Lower lobe of right lung (tissue), 2 donors: Measurements from ENCODE around the gene PHF2. TPM values are rescaled to one million over a fixed set of nuclear protein-coding genes. Genes with fewer than 3 reads are reported as not detected.
"Not testable (repeated sequence)": the region's sequence is repeated elsewhere in the genome, so short reads cannot be mapped to it uniquely, and the experiment has no call there.

Source experiments
- ATAC-seq, 2 donors: fragments of 200-7000 bp; cut with Tn5 transposase; one replicate each; pipeline ENCODE4 v1.9.1; 2020 to 2022; ENCODE audit warnings: mild to moderate bottlenecking in 2 of 2, moderate library complexity in 2 of 2
- DNase-seq: peaks from one replicate; pipeline ENCODE4 v3.0.0-alpha.2; 2020
- H3K27ac ChIP-seq: fragments of 200-600 bp; one replicate; pipeline ENCODE4 v1.8.0; 2022
- H3K27me3 ChIP-seq: fragments of 200-600 bp; one replicate; pipeline ENCODE4 v1.8.0; 2022; ENCODE audit warnings: low read depth
- H3K36me3 ChIP-seq: fragments of 200-600 bp; one replicate; pipeline ENCODE4 v1.8.0; 2022; ENCODE audit warnings: mild to moderate bottlenecking
- H3K4me1 ChIP-seq: fragments of 200-600 bp; one replicate; pipeline ENCODE4 v1.8.0; 2022
- H3K4me3 ChIP-seq: fragments of 200-600 bp; one replicate; pipeline ENCODE4 v1.8.0; 2022; ENCODE audit warnings: mild to moderate bottlenecking
- H3K9me3 ChIP-seq: fragments of 200-600 bp; one replicate; pipeline ENCODE4 v1.8.0; 2022
- intact Hi-C: fragments of 100-400 bp; cut with DNase I; formaldehyde crosslinking; loops from one replicate; pipeline ENCODE4 v1.11.0; 2022
- total RNA-seq: library from RNA; stranded (reverse); fragmentation: NEBNext Ultra II Directional; extraction: Animal tissue kit (Norgen Biotek cat#: 25700); gene quantifications from one replicate; pipeline ENCODE4 v1.2.1, GENCODE V29; 2021
- TF ChIP-seq, protein P1 (sequence below): fragments of 200-600 bp; IDR thresholded peaks from one replicate; pipeline ENCODE4 v1.8.0; 2022; ENCODE audit warnings: antibody characterized with exemption, mild to moderate bottlenecking
- donor health status: DM: no; HTN: yes; CAD: no; lungs with severe emphysema.

The PHF2 gene
- total RNA-seq, 1 donor from 2014 or later, result 39.1 TPM

DNA sequence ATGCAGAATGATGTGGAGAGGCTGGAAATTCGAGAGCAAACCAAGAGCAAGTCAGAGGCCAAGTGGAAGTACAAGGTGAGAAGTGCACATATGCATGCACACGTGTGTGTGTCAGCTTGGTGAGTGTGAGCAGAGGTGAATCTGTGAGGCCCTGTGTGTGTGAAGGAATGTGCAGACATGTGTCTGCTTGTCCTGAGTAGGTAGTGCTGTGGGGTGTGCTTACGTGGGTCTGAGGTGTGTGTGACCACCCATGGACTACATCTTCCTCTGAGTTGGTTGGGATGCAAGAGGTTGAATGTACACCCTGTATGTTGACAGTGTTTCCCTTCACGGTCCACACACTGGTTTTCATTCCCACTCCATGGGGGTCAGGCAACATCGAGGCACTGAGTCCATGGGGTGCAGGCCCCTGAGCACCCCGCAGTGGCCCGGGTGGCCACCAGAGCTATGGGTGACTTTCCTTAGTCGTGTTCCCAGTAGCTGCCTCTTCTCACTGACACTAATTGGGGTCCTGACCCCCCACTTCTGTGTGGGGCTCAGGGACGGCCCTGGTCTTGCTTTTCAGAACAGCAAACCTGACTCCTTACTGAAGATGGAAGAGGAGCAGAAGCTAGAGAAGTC, 86.7 kb downstream of the PHF2 start:
- H3K27ac ChIP-seq, result no peak overlapping the region
- no peaks in the 10 kb centered on the region for H3K27me3 ChIP-seq
- no peak overlapping the region for H3K4me3 ChIP-seq
- intact Hi-C loops, result no loop called here
- H3K4me1 ChIP-seq, result no peaks in the 10 kb centered on the region
- no peaks in the 10 kb centered on the region for H3K9me3 ChIP-seq
- no peak for ATAC-seq
- peaks cover 68% of the 10 kb centered on the region for H3K36me3 ChIP-seq
- DNase-seq, result no peak
- TF ChIP-seq, protein P1, sequence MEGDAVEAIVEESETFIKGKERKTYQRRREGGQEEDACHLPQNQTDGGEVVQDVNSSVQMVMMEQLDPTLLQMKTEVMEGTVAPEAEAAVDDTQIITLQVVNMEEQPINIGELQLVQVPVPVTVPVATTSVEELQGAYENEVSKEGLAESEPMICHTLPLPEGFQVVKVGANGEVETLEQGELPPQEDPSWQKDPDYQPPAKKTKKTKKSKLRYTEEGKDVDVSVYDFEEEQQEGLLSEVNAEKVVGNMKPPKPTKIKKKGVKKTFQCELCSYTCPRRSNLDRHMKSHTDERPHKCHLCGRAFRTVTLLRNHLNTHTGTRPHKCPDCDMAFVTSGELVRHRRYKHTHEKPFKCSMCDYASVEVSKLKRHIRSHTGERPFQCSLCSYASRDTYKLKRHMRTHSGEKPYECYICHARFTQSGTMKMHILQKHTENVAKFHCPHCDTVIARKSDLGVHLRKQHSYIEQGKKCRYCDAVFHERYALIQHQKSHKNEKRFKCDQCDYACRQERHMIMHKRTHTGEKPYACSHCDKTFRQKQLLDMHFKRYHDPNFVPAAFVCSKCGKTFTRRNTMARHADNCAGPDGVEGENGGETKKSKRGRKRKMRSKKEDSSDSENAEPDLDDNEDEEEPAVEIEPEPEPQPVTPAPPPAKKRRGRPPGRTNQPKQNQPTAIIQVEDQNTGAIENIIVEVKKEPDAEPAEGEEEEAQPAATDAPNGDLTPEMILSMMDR, result no peak

DNA sequence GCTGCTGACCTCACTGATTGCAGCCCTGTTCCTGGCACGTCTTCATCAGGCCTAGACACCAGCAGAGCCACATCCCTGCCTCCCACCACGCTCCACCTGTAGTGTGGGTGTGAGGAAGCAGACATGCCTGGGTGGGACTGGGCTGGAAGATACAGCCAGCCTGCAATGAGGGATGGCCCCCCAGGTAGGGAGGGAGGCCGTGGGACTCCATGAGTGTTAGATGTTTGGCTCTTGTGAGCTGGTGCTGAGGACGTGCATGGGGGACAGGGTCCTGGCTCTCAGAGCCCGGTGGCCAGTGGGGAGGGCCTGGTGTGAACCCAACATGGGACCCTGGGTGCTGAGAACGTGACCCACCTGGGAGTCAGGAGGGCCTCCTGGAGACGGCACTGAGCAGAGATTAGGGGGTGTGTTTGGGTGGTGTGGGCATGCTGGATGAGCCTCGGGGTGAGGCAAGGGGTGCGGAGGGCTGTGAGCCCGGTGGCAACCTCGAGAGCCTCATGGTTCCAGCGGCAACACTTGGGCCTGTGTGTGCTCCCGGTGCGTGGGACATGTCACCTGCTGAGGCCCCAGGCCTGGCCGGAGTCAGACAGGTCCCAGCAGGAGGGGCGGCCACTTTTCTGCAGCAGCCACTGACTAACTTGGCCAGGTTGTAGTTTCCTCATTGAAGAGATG, 87.6 kb downstream of the PHF2 start:
- TF ChIP-seq, protein P1, result no peak
- H3K4me3 ChIP-seq, result no peak overlapping the region
- ATAC-seq (no peak), DNase-seq (peak; percentile 34)
- H3K9me3 ChIP-seq, result no peaks in the 10 kb centered on the region
- H3K4me1 ChIP-seq, result no peaks in the 10 kb centered on the region
- H3K27me3 ChIP-seq, result no peaks in the 10 kb centered on the region
- no peak overlapping the region for H3K27ac ChIP-seq
- intact Hi-C loops, result no loop called here
- peaks cover 65% of the 10 kb centered on the region for H3K36me3 ChIP-seq

DNA sequence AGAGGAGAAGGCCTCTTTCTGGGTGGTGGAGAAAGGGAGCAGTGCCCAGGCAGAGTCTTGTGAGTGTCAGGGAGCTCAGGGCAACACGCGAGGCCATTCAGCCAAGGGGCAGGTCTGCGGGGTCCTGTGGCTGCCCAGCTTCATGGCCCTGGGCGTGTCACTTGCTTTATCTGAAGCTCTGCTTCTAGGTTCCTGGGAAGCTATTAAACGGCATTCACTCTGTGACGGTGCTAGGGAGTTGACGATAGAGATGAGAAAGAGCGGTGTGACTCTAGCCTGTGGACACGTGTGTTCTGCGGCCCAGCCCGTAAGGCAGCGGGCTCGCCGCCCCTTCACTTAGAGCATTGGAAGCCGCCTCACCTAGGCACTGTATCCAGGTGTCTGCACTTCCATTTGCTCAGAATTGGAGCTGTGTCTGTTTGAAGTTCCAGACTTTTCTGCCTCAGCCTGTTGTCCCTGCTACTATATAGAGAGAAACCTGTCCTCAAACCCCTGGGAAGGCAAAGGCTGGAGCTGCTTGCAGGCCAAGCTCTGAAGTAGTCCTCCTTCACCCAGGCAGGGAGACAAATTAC, 88.3 kb downstream of the PHF2 start:
- intact Hi-C loops, result no loop called here
- Histone ChIP-seq H3K4me1 (no peaks in the 10 kb centered on the region), H3K9me3 (no peaks in the 10 kb centered on the region), H3K27me3 (no peaks in the 10 kb centered on the region), H3K27ac (no peak overlapping the region), H3K4me3 (no peak overlapping the region), H3K36me3 (peaks cover 59% of the 10 kb centered on the region)
- DNase-seq (peak; percentile 9), ATAC-seq (no peak)
- TF ChIP-seq, protein P1, result no peak

DNA sequence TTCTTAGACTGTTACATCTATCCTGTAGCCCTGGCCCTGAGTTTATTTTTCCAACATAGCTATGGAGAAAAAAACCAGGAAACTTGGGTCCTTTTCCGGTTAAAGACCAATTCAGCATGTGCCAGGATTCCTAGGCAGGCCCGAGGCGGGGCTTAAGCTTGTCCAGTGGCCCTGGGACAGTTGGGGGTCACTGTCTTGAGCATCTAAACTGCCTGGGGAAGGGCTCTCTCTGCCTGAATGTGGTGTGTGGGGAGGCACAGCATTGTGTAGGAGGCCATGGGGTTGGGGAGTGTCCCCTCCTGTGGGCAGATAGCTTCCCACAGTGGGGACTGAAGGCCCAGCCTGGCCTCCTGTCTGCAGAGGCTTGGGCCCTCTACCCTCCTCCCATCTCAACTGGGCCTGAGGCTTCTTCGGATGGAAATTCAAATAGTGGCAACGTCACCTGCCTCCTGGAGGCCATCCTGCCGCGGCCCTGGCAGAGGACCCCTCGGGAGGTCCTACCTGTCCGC, 88.8 kb downstream of the PHF2 start:
- DNase-seq (peak; percentile 14), ATAC-seq (no peak)
- H3K4me1 ChIP-seq, result no peaks in the 10 kb centered on the region
- TF ChIP-seq, protein P1, result no peak
- H3K4me3 ChIP-seq, result no peak overlapping the region
- H3K36me3 ChIP-seq, result peaks cover 54% of the 10 kb centered on the region
- intact Hi-C loops, result no loop called here
- no peaks in the 10 kb centered on the region for H3K9me3 ChIP-seq
- no peaks in the 10 kb centered on the region for H3K27me3 ChIP-seq
- H3K27ac ChIP-seq, result no peak overlapping the region

DNA sequence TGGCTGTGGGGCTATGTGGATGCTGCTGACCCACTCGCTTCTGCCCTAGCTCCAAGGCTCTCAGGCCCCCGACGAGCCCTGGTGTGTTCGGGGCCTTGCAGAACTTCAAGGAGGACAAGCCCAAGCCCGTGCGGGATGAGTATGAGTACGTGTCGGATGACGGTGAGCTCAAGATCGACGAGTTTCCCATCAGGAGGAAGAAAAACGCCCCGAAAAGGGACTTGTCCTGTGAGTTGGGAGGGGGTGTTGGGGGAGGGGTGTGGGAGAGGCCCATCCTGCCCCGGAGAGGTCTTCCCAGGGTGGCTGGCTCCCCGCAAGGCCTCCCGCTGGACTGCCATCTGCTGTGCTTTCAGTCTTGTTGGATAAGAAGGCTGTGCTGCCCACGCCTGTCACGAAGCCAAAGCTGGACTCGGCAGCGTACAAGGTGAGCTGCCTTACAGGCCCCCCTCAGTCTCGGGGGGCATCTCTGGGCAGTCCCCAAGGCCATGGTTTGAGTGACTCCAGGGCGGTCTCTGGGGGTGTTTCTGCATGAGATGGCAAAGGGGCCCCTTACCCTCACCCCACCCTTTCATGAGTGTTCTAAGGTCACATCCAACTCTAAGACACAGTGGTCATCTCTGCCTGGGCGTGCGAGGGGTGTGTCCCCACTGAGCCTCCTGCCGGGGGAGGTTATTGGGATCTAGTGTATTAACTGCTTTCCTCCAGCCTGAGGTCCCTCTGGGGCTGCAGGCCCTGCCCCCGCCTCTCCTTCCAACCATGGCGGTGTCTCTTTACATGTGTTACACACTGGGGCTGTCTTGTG, 89.5 kb downstream of the PHF2 start:
- intact Hi-C loops, result no loop called here

DNA sequence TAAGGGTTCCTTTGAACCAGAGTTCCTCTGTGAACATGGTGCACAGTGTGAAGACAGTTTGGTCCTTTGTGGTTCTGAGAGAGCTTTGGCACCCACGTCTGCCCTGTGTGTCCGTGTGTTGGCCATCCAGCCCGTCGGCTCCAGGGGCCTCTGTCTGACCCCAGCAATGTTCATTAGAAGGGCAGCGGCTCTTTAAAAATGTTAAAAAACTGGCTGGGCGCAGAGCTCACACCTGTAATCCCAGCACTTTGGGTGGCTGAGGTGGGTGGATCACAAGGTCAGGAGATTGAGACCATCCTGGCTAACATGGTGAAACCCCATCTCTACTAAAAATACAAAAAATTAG, 90.0 kb downstream of the PHF2 start:
- H3K9me3 ChIP-seq, ATAC-seq, H3K27me3 ChIP-seq, intact Hi-C loops, H3K4me1 ChIP-seq, H3K4me3 ChIP-seq, H3K27ac ChIP-seq: not testable (repeated sequence)
- DNase-seq, result peak; percentile 10
- H3K36me3 ChIP-seq, result peaks cover 47% of the 10 kb centered on the region

More for the DNA sequence above, 89.5 kb downstream of the PHF2 start:
- Histone ChIP-seq H3K27ac (no peak overlapping the region), H3K4me1 (no peaks in the 10 kb centered on the region), H3K9me3 (no peaks in the 10 kb centered on the region), H3K27me3 (no peaks in the 10 kb centered on the region), H3K4me3 (no peak overlapping the region), H3K36me3 (peaks cover 49% of the 10 kb centered on the region)
- TF ChIP-seq, protein P1, result no peak
- DNase-seq (peak; percentile 35), ATAC-seq (no peak)
